Liver (tissue), 9 donors: ENCODE results near the gene NAT9. TPM values are rescaled to one million over a fixed set of nuclear protein-coding genes. Genes with fewer than 3 reads are reported as not detected.

Experiments
- DNase-seq: peaks from one replicate; pipeline ENCODE4 v3.0.0-alpha.2; 2017; ENCODE audit warnings: low spot score
- H3K27ac ChIP-seq, 2 donors: one replicate each; pipeline ENCODE4 v1.7.0; 2013; ENCODE audit warnings: inconsistent platforms in 2 of 2, low read length in 2 of 2, control low read depth in 1 of 2, low read depth in 1 of 2, mild to moderate bottlenecking in 1 of 2
- H3K27me3 ChIP-seq, 4 donors: one replicate each; pipeline versions ENCODE4 v1.6.1 to v1.7.0; 2013; ENCODE audit warnings: low read length in 3 of 4, inconsistent platforms in 1 of 4, mild to moderate bottlenecking in 1 of 4, moderate library complexity in 1 of 4; ENCODE audit not compliant: control insufficient read depth in 4 of 4, insufficient read depth in 4 of 4
- H3K36me3 ChIP-seq, 4 donors: one replicate each; pipeline versions ENCODE4 v1.6.1 to v1.7.0; 2013; ENCODE audit warnings: low read length in 3 of 4, mild to moderate bottlenecking in 3 of 4, low read depth in 1 of 4, moderate library complexity in 1 of 4; ENCODE audit not compliant: control insufficient read depth in 4 of 4, insufficient read depth in 3 of 4
- H3K4me1 ChIP-seq, 4 donors: one replicate each; pipeline versions ENCODE4 v1.6.1 to v1.7.0; 2013; ENCODE audit warnings: low read length in 3 of 4, mild to moderate bottlenecking in 3 of 4, moderate library complexity in 1 of 4; ENCODE audit not compliant: control insufficient read depth in 4 of 4, insufficient read depth in 4 of 4
- H3K4me3 ChIP-seq, 3 donors: one replicate each; pipeline versions ENCODE4 v1.6.1 to v1.7.0; 2013; ENCODE audit warnings: low read length in 3 of 3, control low read depth in 1 of 3, low read depth in 1 of 3, mild to moderate bottlenecking in 1 of 3
- H3K9ac ChIP-seq, 2 donors: one replicate each; pipeline ENCODE4 v1.7.0; 2013; ENCODE audit warnings: low read length in 2 of 2, mild to moderate bottlenecking in 2 of 2, moderate library complexity in 2 of 2, control low read depth in 1 of 2, low read depth in 1 of 2
- H3K9me3 ChIP-seq, 4 donors: one replicate each; pipeline versions ENCODE4 v1.6.1 to v1.7.0; 2013; ENCODE audit warnings: low read length in 3 of 4; ENCODE audit not compliant: control insufficient read depth in 4 of 4
- ATF3 ChIP-seq: IDR thresholded peaks from 2 replicates; pipeline ENCODE4 v1.6.1; 2016; ENCODE audit warnings: antibody characterized with exemption
- CTCF ChIP-seq: fragments of 150-350 bp; IDR thresholded peaks from 2 replicates; pipeline ENCODE4 v1.5.1; 2017; ENCODE audit warnings: improper control_type of control experiment, low read depth, low read length; ENCODE audit not compliant: missing input control
- EGR1 ChIP-seq, 2 donors: IDR thresholded peaks; 2 replicates each; pipeline ENCODE4 v1.6.1; 2016 to 2018; ENCODE audit warnings: antibody characterized with exemption in 2 of 2, low read depth in 2 of 2
- FOXA1 ChIP-seq: IDR thresholded peaks from 2 replicates; pipeline ENCODE4 v1.6.1; 2016; ENCODE audit warnings: antibody characterized with exemption
- FOXA2 ChIP-seq: IDR thresholded peaks from 2 replicates; pipeline ENCODE4 v1.6.1; 2016; ENCODE audit warnings: antibody characterized with exemption
- GABPA ChIP-seq, 2 donors: IDR thresholded peaks in 1 of 2; conservative IDR thresholded peaks in 1 of 2; 2 replicates each; pipeline ENCODE4 v1.6.1; 2016; ENCODE audit warnings: antibody characterized with exemption in 2 of 2, mild to moderate bottlenecking in 1 of 2, moderate library complexity in 1 of 2
- HNF4A ChIP-seq, 2 donors: conservative IDR thresholded peaks; 2 replicates each; pipeline ENCODE4 v1.6.1; 2016; ENCODE audit warnings: antibody characterized with exemption in 2 of 2, mild to moderate bottlenecking in 2 of 2
- HNF4G ChIP-seq: IDR thresholded peaks from 2 replicates; pipeline ENCODE4 v1.6.1; 2016; ENCODE audit warnings: antibody characterized with exemption
- JUND ChIP-seq, 2 donors: IDR thresholded peaks; 2 replicates each; pipeline ENCODE4 v1.6.1; 2016; ENCODE audit warnings: antibody characterized with exemption in 2 of 2
- NR2F2 ChIP-seq: IDR thresholded peaks from 2 replicates; pipeline ENCODE4 v1.6.1; 2016; ENCODE audit warnings: antibody characterized with exemption
- RAD21 ChIP-seq, 2 donors: IDR thresholded peaks; 2 replicates each; pipeline ENCODE4 v1.6.1; 2016; ENCODE audit warnings: antibody characterized with exemption in 2 of 2, mild to moderate bottlenecking in 2 of 2
- REST ChIP-seq: IDR thresholded peaks from 2 replicates; pipeline ENCODE4 v1.6.1; 2016; ENCODE audit warnings: antibody characterized with exemption, mild to moderate bottlenecking
- RXRA ChIP-seq, 2 donors: IDR thresholded peaks; 2 replicates each; pipeline ENCODE4 v1.6.1; 2017 to 2018; ENCODE audit warnings: antibody characterized with exemption in 2 of 2, mild to moderate bottlenecking in 1 of 2
- SP1 ChIP-seq: IDR thresholded peaks from 2 replicates; pipeline ENCODE4 v1.6.1; 2018; ENCODE audit warnings: antibody characterized with exemption, mild to moderate bottlenecking
- TAF1 ChIP-seq: conservative IDR thresholded peaks from 2 replicates; pipeline ENCODE4 v1.6.1; 2016; ENCODE audit warnings: antibody characterized with exemption, mild to moderate bottlenecking
- YY1 ChIP-seq: IDR thresholded peaks from 2 replicates; pipeline ENCODE4 v1.6.1; 2016; ENCODE audit warnings: antibody characterized with exemption, mild to moderate bottlenecking
- ZBTB33 ChIP-seq: IDR thresholded peaks from 2 replicates; pipeline ENCODE4 v1.6.1; 2016; ENCODE audit warnings: antibody characterized with exemption
- WGBS: extraction: QIAGEN DNeasy Blood & Tissue Kit; methylation state at CpG from one replicate; pipeline ENCODE4 v1.1.7; 2013; 5-methylcytosine and 5-hydroxymethylcytosine counted together
- polyA plus RNA-seq, 2 donors: library from polyadenylated mRNA; stranded (reverse) in 1 of 2; unstranded in 1 of 2; fragments of 200-250 nt in 1 of 2; fragments of >200 nt in 1 of 2; fragmentation: Nextera tagmentation in 1 of 2; extraction: Ambion mirVana in 1 of 2; gene quantifications; one replicate each; pipeline versions ENCODE4 v1.2.1 to v1.2.3, GENCODE V29; 2013 to 2015
- total RNA-seq, 2 donors: library from RNA; depleted of rRNA; stranded (reverse); fragments of >200 nt; gene quantifications; one replicate each; pipeline ENCODE4 v1.2.3, GENCODE V29; 2014
- TF ChIP-seq, protein P1 (sequence below): IDR thresholded peaks from 2 replicates; pipeline ENCODE4 v1.6.1; 2016; ENCODE audit warnings: antibody characterized with exemption
- donor health status: healthy.
- donor health status: healthy.
- donor health status: healthy.
- donor health status: healthy.
- donor health status: healthy.

Gene NAT9
- total and polyA plus RNA-seq, 4 donors = 8.1 to 25.5 (median 17.1) TPM

GRCh38 chr17:74729866-74730265 lies 46.3 kb downstream of the NAT9 start:
- no peak overlapping the region for H3K4me3 ChIP-seq
- no peak for DNase-seq
- no peak overlapping the region for H3K9ac ChIP-seq
- no peaks in the 10 kb centered on the region for H3K9me3 ChIP-seq
- H3K4me1 ChIP-seq = no peaks in the 10 kb centered on the region
- TF ChIP-seq ZBTB33 (no peak), EGR1 (IDR thresholded peaks at IDR 0.05; ENCODE audit: low read depth in 2 of 2) (no peak), JUND (IDR thresholded peaks at IDR 0.05) (no peak), HNF4G (no peak), REST (no peak), FOXA1 (no peak), SP1 (no peak), TAF1 (no peak), FOXA2 (no peak), GABPA (IDR thresholded peaks at IDR 0.05 in 1 of 2, conservative IDR thresholded peaks at IDR 0.05 in 1 of 2) (no peak), RXRA (IDR thresholded peaks at IDR 0.05) (no peak), YY1 (no peak), CTCF (no peak), NR2F2 (no peak), RAD21 (IDR thresholded peaks at IDR 0.05) (no peak), ATF3 (no peak), HNF4A (conservative IDR thresholded peaks at IDR 0.05) (no peak)
- TF ChIP-seq, protein P1, sequence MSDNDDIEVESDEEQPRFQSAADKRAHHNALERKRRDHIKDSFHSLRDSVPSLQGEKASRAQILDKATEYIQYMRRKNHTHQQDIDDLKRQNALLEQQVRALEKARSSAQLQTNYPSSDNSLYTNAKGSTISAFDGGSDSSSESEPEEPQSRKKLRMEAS = no peak
- 93% methylated on average over 15 of the region's 15 CpGs for WGBS
- no peaks in the 10 kb centered on the region for H3K27me3 ChIP-seq
- H3K27ac ChIP-seq = no peak overlapping the region
- no peaks in the 10 kb centered on the region for H3K36me3 ChIP-seq

DNA sequence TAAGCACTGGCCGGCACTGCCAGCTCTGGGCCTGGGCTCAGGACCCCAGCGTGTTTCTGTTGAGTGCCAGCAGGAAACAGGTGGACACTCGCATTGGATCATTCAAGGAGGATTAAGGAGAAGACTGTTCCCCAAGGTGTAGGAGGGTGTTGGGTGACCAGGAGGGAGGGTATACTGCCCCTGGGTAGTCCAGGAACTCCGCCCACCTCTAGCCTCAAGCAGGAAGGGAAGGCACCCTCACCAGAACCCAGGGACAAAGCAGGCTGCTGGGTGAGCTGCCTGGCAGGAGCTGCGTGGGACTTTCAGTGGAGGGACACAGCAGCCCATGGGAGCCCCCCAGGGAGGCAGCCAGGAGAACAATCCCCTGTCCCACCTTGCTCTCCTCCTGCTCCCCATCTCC lies 46.8 kb downstream of the NAT9 start:
- Histone ChIP-seq H3K9me3 (no peaks in the 10 kb centered on the region), H3K36me3 (no peaks in the 10 kb centered on the region), H3K27ac (no peak overlapping the region), H3K4me1 (no peaks in the 10 kb centered on the region), H3K27me3 (no peaks in the 10 kb centered on the region), H3K4me3 (no peak overlapping the region), H3K9ac (no peak overlapping the region)
- WGBS = 96% methylated on average over 5 of the region's 5 CpGs
- TF ChIP-seq EGR1 (IDR thresholded peaks at IDR 0.05; ENCODE audit: low read depth in 2 of 2) = no peak
- TF ChIP-seq ZBTB33 = no peak
- no peak for TF ChIP-seq RXRA (IDR thresholded peaks at IDR 0.05)
- no peak for TF ChIP-seq HNF4A (conservative IDR thresholded peaks at IDR 0.05)
- no peak for TF ChIP-seq JUND (IDR thresholded peaks at IDR 0.05)
- no peak for TF ChIP-seq GABPA (IDR thresholded peaks at IDR 0.05 in 1 of 2, conservative IDR thresholded peaks at IDR 0.05 in 1 of 2)
- no peak for TF ChIP-seq YY1
- no peak for DNase-seq
